ENCODE data around the gene ANXA8. TPM values are rescaled to one million over a fixed set of nuclear protein-coding genes. Genes with fewer than 3 reads are reported as not detected.
"Not testable (repeated sequence)": the region's sequence is repeated elsewhere in the genome, so short reads cannot be mapped to it uniquely, and the experiment has no call there.

Gene ANXA8
- total and polyA plus RNA-seq, 12 donors = 0.09 to 1.2 (median 0.41) TPM; not detected in 8

DNA sequence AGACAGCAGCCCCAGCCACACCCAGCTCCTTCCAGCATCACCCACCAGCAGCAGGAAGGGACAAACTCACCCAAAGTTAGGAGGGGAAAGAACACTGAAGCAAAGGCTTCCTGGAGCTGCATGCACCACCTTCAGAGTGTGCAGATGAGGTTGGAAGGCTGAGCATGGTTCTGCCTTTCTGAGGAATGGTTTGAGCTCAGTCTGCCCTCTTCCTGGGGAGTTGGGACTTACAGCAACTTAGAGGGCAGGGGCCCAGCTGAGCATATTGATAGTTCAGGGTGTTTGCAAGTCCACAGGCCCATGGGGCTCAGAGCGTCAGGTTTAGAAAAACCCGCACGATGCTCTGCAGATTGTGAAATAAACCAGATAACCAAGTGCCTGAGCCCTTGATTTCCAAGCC, 3.8 kb downstream of the ANXA8 start:
- H3K9me3 ChIP-seq; H3K36me3 ChIP-seq; H3K4me1 ChIP-seq; ATAC-seq; H3K4me3 ChIP-seq; H3K27ac ChIP-seq; intact Hi-C loops (cut with DNase I); DNase-seq; H3K27me3 ChIP-seq: not testable (repeated sequence)
- WGBS, 2 donors = no CpG with 5 or more reads among the region's 3 CpGs

GRCh38 chr10:47478114-47478513, 5.8 kb downstream of the ANXA8 start:
- ATAC-seq; DNase-seq; H3K36me3 ChIP-seq; H3K4me1 ChIP-seq; H3K27ac ChIP-seq; H3K9me3 ChIP-seq; intact Hi-C loops (cut with DNase I); H3K4me3 ChIP-seq; H3K27me3 ChIP-seq: not testable (repeated sequence)
- 54 to 61% methylated on average over 3 to 4 of the region's 5 CpGs for WGBS, 2 donors

GRCh38 chr10:47477078-47477477, 6.8 kb downstream of the ANXA8 start:
- WGBS, 2 donors = 96 to 97% methylated on average over 7 to 9 of the region's 11 CpGs
- H3K4me1 ChIP-seq; H3K9me3 ChIP-seq; H3K4me3 ChIP-seq; ATAC-seq; intact Hi-C loops (cut with DNase I); H3K27ac ChIP-seq; H3K36me3 ChIP-seq; H3K27me3 ChIP-seq; DNase-seq: not testable (repeated sequence)

- ATAC-seq; DNase-seq; H3K36me3 ChIP-seq; H3K4me3 ChIP-seq; H3K27me3 ChIP-seq; intact Hi-C loops (cut with DNase I); H3K9me3 ChIP-seq; H3K27ac ChIP-seq; H3K4me1 ChIP-seq: not testable (repeated sequence)
- WGBS, 2 donors = 79 to 90% methylated on average over 5 of the region's 5 CpGs
These were observed 8.8 kb downstream of the ANXA8 start for GRCh38 chr10:47475101-47475500.

DNA sequence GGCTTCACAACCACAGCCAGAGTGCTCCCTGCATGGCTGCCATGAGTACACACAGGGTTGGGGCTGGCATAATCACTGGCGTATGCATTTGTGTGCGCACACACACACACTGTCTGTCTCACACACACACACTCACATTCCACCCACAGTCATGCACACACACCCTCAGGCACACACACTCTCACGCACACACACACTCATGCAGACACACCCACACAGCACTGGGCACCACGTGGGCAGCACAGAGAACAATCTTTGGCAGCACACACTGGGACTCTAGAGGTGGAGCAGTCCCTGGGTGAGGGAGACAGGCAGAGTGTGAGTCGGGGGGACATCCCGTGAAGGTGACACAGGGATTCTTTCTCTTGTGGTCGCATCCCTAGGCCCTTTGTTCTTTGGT, 10.4 kb downstream of the ANXA8 start:
- no CpG with 5 or more reads among the region's 7 CpGs for WGBS, 2 donors
- DNase-seq; H3K4me1 ChIP-seq; H3K27me3 ChIP-seq; H3K9me3 ChIP-seq; H3K36me3 ChIP-seq; ATAC-seq; H3K4me3 ChIP-seq; intact Hi-C loops (cut with DNase I); H3K27ac ChIP-seq: not testable (repeated sequence)

DNA sequence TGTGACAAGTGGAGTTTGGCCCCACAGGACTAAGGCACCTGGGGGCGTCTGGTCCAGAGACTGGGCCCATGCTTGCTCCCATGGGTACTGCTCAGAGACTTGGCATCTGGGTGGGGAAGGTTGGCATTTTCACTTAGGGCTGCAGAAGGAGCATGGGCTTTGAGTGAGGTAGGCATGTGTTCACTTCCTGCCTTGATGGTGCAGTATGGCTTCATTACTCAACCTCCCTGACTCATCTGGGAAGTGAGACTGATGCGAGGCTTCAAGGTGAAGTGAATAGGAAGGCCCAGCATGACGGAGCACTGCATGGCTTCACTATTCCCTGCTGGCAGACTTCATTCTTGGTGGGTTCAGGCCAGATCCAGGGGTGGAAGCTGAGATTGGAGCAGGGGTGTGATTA, 11.3 kb downstream of the ANXA8 start:
- intact Hi-C loops (cut with DNase I); H3K27me3 ChIP-seq; DNase-seq; H3K4me1 ChIP-seq; H3K36me3 ChIP-seq; H3K4me3 ChIP-seq; H3K9me3 ChIP-seq; H3K27ac ChIP-seq: not testable (repeated sequence)
- 78 to 80% methylated on average over 1 of the region's 3 CpGs for WGBS, 2 donors
- ATAC-seq = peak in 1 of 8 donors; percentile 12

DNA sequence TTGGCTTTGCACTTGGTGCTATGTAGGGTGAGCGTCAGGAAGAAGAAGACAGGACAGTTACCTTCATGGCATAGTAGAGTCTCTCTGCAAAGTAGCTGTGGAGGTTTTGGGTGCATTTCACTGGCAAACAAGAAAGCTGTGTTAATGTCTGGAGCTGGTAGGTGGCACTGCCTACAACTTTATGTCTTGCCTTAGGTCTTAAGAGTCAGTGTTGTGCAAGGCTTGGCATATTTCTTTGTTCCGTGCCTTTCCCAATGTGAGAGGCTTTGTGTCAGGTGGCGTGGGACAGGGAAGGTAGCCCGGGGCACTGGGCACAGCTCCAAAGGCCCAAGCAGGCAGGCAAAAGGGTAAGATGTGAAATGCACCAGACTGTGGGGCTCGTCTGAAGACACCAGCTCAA, 11.8 kb downstream of the ANXA8 start:
- H3K4me3 ChIP-seq; H3K36me3 ChIP-seq; H3K27me3 ChIP-seq; H3K27ac ChIP-seq; DNase-seq; intact Hi-C loops (cut with DNase I); ATAC-seq; H3K9me3 ChIP-seq; H3K4me1 ChIP-seq: not testable (repeated sequence)
- no CpG with 5 or more reads among the region's 5 CpGs for WGBS, 2 donors

- H3K36me3 ChIP-seq; H3K9me3 ChIP-seq; H3K27ac ChIP-seq; H3K4me3 ChIP-seq; H3K4me1 ChIP-seq; intact Hi-C loops (cut with DNase I); H3K27me3 ChIP-seq; ATAC-seq; DNase-seq: not testable (repeated sequence)
- WGBS, 2 donors = 87 to 89% methylated on average over 15 of the region's 20 CpGs
These were observed 15.0 kb downstream of the ANXA8 start for GRCh38 chr10:47468731-47469528.

GRCh38 chr10:47467957-47468356, 16.0 kb downstream of the ANXA8 start:
- ATAC-seq; H3K27me3 ChIP-seq; DNase-seq; H3K4me3 ChIP-seq; intact Hi-C loops (cut with DNase I); H3K36me3 ChIP-seq; H3K4me1 ChIP-seq; H3K27ac ChIP-seq; H3K9me3 ChIP-seq: not testable (repeated sequence)
- WGBS, 2 donors = 87 to 88% methylated on average over 4 to 5 of the region's 7 CpGs

GRCh38 chr10:47467458-47467857, 16.5 kb downstream of the ANXA8 start:
- H3K4me3 ChIP-seq; DNase-seq; H3K27ac ChIP-seq; H3K4me1 ChIP-seq; ATAC-seq; intact Hi-C loops (cut with DNase I); H3K9me3 ChIP-seq; H3K36me3 ChIP-seq; H3K27me3 ChIP-seq: not testable (repeated sequence)
- WGBS, 2 donors = 94% methylated on average over 4 to 5 of the region's 5 CpGs

- H3K9me3 ChIP-seq; H3K27me3 ChIP-seq; H3K36me3 ChIP-seq; intact Hi-C loops (cut with DNase I); H3K27ac ChIP-seq; H3K4me3 ChIP-seq; DNase-seq; ATAC-seq; H3K4me1 ChIP-seq: not testable (repeated sequence)
- WGBS, 2 donors = 66 to 67% methylated on average over 13 to 14 of the region's 14 CpGs
These were observed 18.5 kb downstream of the ANXA8 start for GRCh38 chr10:47465216-47465917.
